ENCODE measurements around the gene GIMAP5. TPM values are rescaled to one million over a fixed set of nuclear protein-coding genes. Genes with fewer than 3 reads are reported as not detected.

The GIMAP5 gene
- total and polyA plus RNA-seq, 9 of the 15 experiments (the other 6 are each of a cell fraction or from before 2014, with no cell fraction given): 0.35 TPM; not detected in 8

- TF ChIP-seq PBX2 (CRISPR knock-in tag; IDR thresholded peaks at IDR 0.05; ENCODE audit: low read depth) (no peak), PBX2 (tag; conservative IDR thresholded peaks at IDR 0.05; ENCODE audit: low read depth) (no peak), ZNF395 (CRISPR knock-in tag; IDR thresholded peaks at IDR 0.05) (no peak), PHF21A (IDR thresholded peaks at IDR 0.05; ENCODE audit: borderline replicate concordance, low read depth) (no peak), NKRF (IDR thresholded peaks at IDR 0.05; ENCODE audit: borderline replicate concordance) (no peak)
Measured at GRCh38 chr7:150731916-150732315, 5.3 kb upstream of the GIMAP5 start (continued).

All from K562 (cell line).